ENCODE results near the gene HOTAIR. TPM values are rescaled to one million over a fixed set of nuclear protein-coding genes. Genes with fewer than 3 reads are reported as not detected.

Gene HOTAIR
- total RNA-seq, 1 experiment from 2014 or later: 3.5 TPM

GRCh38 chr12:53951577-53952334, 23.0 kb downstream of the HOTAIR start:
- intact Hi-C loops (cut with micrococcal nuclease): loop anchor here (2.0 kb wide), 1 partner anchor 185 kb away; no protein-coding TSS in a partner anchor
- Histone ChIP-seq H3K9me3 (ENCODE audit: low read length) (no peaks in the 10 kb centered on the region), H3K9me2 (replicated peaks; ENCODE audit: low read length) (no peaks in the 10 kb centered on the region), H3K9ac (ENCODE audit: low read length) (no peak overlapping the region), H4K20me1 (ENCODE audit: low read length) (no peaks in the 10 kb centered on the region), H2AFZ (ENCODE audit: low read length) (no peak overlapping the region), H3K27me3 (ENCODE audit: low read length) (no peaks in the 10 kb centered on the region), H3K4me1 (ENCODE audit: insufficient read depth, low read length) (peaks cover 13% of the 10 kb centered on the region), H3K27ac (ENCODE audit: low read length) (no peak overlapping the region), H3K4me2 (ENCODE audit: low read length) (no peak overlapping the region), H3K79me2 (ENCODE audit: low read length) (no peaks in the 10 kb centered on the region), H3F3A (ENCODE audit: low read length, unreplicated experiment) (no peaks in the 10 kb centered on the region), H3K4me3 (ENCODE audit: low read length) (no peak overlapping the region), H3K36me3 (ENCODE audit: low read depth, low read length) (no peaks in the 10 kb centered on the region)
- BruUV-seq (replicated peaks): no TSS peak
- CTCF ChIA-PET: no interaction called here
- TF ChIP-seq CTCF (conservative IDR thresholded peaks at IDR 0.05; ENCODE audit: low read depth, low read length) (no peak), EZH2 (IDR thresholded peaks at IDR 0.05; ENCODE audit: low read length, unreplicated experiment) (no peak), EZH2phosphoT487 (IDR thresholded peaks at IDR 0.05; ENCODE audit: borderline replicate concordance, low read length) (no peak)
- POLR2A ChIA-PET (ENCODE audit: unreplicated experiment): no interaction called here
- ATAC-seq (no peak), DNase-seq (no peak)

GRCh38 chr12:53950789-53951576, 23.8 kb downstream of the HOTAIR start:
- Histone ChIP-seq H3K27ac (ENCODE audit: low read length) (no peak overlapping the region), H3K9me2 (replicated peaks; ENCODE audit: low read length) (no peaks in the 10 kb centered on the region), H3K4me2 (ENCODE audit: low read length) (0 out of 2 replicates have a peak overlapping the region, but pooled peaks have one; percentile 31), H3K9ac (ENCODE audit: low read length) (no peak overlapping the region), H3K4me1 (ENCODE audit: insufficient read depth, low read length) (peaks cover 13% of the 10 kb centered on the region), H3F3A (ENCODE audit: low read length, unreplicated experiment) (no peaks in the 10 kb centered on the region), H3K9me3 (ENCODE audit: low read length) (no peaks in the 10 kb centered on the region), H4K20me1 (ENCODE audit: low read length) (no peaks in the 10 kb centered on the region), H3K27me3 (ENCODE audit: low read length) (no peaks in the 10 kb centered on the region), H3K36me3 (ENCODE audit: low read depth, low read length) (no peaks in the 10 kb centered on the region), H2AFZ (ENCODE audit: low read length) (0 out of 2 replicates have a peak overlapping the region, but pooled peaks have one; percentile 38), H3K79me2 (ENCODE audit: low read length) (no peaks in the 10 kb centered on the region), H3K4me3 (ENCODE audit: low read length) (no peak overlapping the region)
- ChIA-PET POLR2A (ENCODE audit: unreplicated experiment) (no interaction called here), CTCF (interaction anchor here (0.6 kb wide), 1 partner anchor 257 kb away, joined by 5 read pairs; no protein-coding TSS in a partner anchor)
- ATAC-seq (no peak), DNase-seq (no peak)
- TF ChIP-seq CTCF (conservative IDR thresholded peaks at IDR 0.05; ENCODE audit: low read depth, low read length) (no peak), EZH2phosphoT487 (IDR thresholded peaks at IDR 0.05; ENCODE audit: borderline replicate concordance, low read length) (no peak), EZH2 (IDR thresholded peaks at IDR 0.05; ENCODE audit: low read length, unreplicated experiment) (no peak)
- intact Hi-C loops (cut with micrococcal nuclease): no loop called here
- no TSS peak for BruUV-seq (replicated peaks)

Measured in PC-3 (cell line).